H1 (cell line): ENCODE results near the gene PRKCA. TPM values are rescaled to one million over a fixed set of nuclear protein-coding genes. Genes with fewer than 3 reads are reported as not detected.

ENCODE experiments used
- CTCF ChIA-PET: fragments of 300-600 bp; sonication (Branson Sonifier 250); formaldehyde crosslinking; loops from one replicate; lab custom pipeline; 2021; ENCODE audit not compliant: partially characterized antibody; lab: Charles Lee
- POLR2A ChIA-PET: fragments of 300-600 bp; sonication (Branson Sonifier 250); formaldehyde crosslinking; loops from one replicate; lab custom pipeline; 2021; ENCODE audit warnings: inconsistent platforms; ENCODE audit not compliant: partially characterized antibody; lab: Charles Lee
- DNase-seq, 2 experiments: peaks; one replicate each; pipeline versions ENCODE4 v3.0.0 to v3.0.0-alpha.2; 2010 to 2022; ENCODE audit warnings: low spot score in 2 of 2, low read depth in 1 of 2, mixed read lengths in 1 of 2
- FAIRE-seq: peaks from 2 replicates; lab custom pipeline; 2011; peaks lifted over from hg19 to GRCh38; lab: Jason Lieb, UNC
- H2AFZ ChIP-seq: 2 replicates; pipeline ENCODE4 v1.8.1; 2012; ENCODE audit warnings: low read length, inconsistent platforms
- H2AK5ac ChIP-seq: 2 replicates; pipeline ENCODE4 v1.6.1; 2013; ENCODE audit warnings: low read depth, low read length
- H2BK120ac ChIP-seq: replicated peaks from 2 replicates; pipeline ENCODE3; 2013; ENCODE audit warnings: low read depth, low read length, inconsistent platforms
- H2BK12ac ChIP-seq: 2 replicates; pipeline ENCODE4 v1.6.1; 2013; ENCODE audit warnings: low read depth, low read length
- H2BK15ac ChIP-seq: 2 replicates; pipeline ENCODE4 v1.6.1; 2013; ENCODE audit warnings: low read length
- H2BK20ac ChIP-seq: 2 replicates; pipeline ENCODE4 v1.6.1; 2013; ENCODE audit warnings: low read length
- H2BK5ac ChIP-seq: 2 replicates; pipeline ENCODE4 v1.6.1; 2013; ENCODE audit warnings: low read depth, low read length
- H3K14ac ChIP-seq: 2 replicates; pipeline ENCODE4 v1.6.1; 2013; ENCODE audit warnings: inconsistent platforms; ENCODE audit not compliant: insufficient read length
- H3K18ac ChIP-seq: 2 replicates; pipeline ENCODE4 v1.6.1; 2013; ENCODE audit warnings: low read length; ENCODE audit errors: extremely low read depth
- H3K23ac ChIP-seq: 2 replicates; pipeline ENCODE4 v1.6.1; 2013; ENCODE audit warnings: inconsistent platforms; ENCODE audit not compliant: insufficient read length
- H3K23me2 ChIP-seq: 2 replicates; pipeline ENCODE4 v1.6.1; 2013; ENCODE audit warnings: low read depth, low read length
- H3K27ac ChIP-seq: 2 replicates; pipeline ENCODE4 v1.6.1; 2011; ENCODE audit warnings: low read depth, low read length, inconsistent platforms
- H3K27me3 ChIP-seq, 4 experiments: replicated peaks in 1 of 4; 1 replicate in 1 of 4; 2 replicates in 3 of 4; pipeline versions ENCODE4 v1.6.1 to v1.8.1; 2011 to 2013; ENCODE audit warnings: low read length in 3 of 4, mild to moderate bottlenecking in 3 of 4, inconsistent platforms in 2 of 4, mixed read lengths in 2 of 4, moderate library complexity in 1 of 4; ENCODE audit not compliant: control insufficient read depth in 3 of 4, insufficient read depth in 3 of 4; ENCODE audit errors: extremely low read depth in 1 of 4
- H3K36me3 ChIP-seq, 4 experiments: 2 replicates each; pipeline versions ENCODE4 v1.6.1 to v1.8.1; 2011 to 2013; ENCODE audit warnings: mild to moderate bottlenecking in 4 of 4, low read length in 3 of 4, moderate library complexity in 2 of 4, control low read depth in 1 of 4, inconsistent platforms in 1 of 4; ENCODE audit not compliant: insufficient read depth in 4 of 4, control insufficient read depth in 2 of 4
- H3K4ac ChIP-seq: replicated peaks from 2 replicates; pipeline ENCODE3; 2013; ENCODE audit warnings: low read length, low read depth, mixed read lengths, inconsistent platforms; ENCODE audit not compliant: insufficient read length
- H3K4me1 ChIP-seq, 4 experiments: replicated peaks in 1 of 4; 1 replicate in 1 of 4; 2 replicates in 3 of 4; pipeline versions ENCODE4 v1.6.1 to v1.8.1; 2011 to 2013; ENCODE audit warnings: low read length in 3 of 4, inconsistent platforms in 2 of 4, mixed read lengths in 1 of 4; ENCODE audit not compliant: insufficient read depth in 4 of 4, control insufficient read depth in 3 of 4
- H3K4me2 ChIP-seq, 2 experiments: 2 replicates each; pipeline versions ENCODE4 v1.6.1 to v1.8.1; 2011 to 2013; ENCODE audit warnings: low read depth in 2 of 2, low read length in 2 of 2, control low read depth in 1 of 2, inconsistent platforms in 1 of 2, mild to moderate bottlenecking in 1 of 2; ENCODE audit not compliant: insufficient read depth in 1 of 2
- H3K4me3 ChIP-seq, 4 experiments: fragments of 200-600, 300-600 bp in 1 of 4; sonication (generic), shearing (Covaris generic), sonication (Bioruptor Twin) in 1 of 4; 2 replicates each; pipeline versions ENCODE4 v1.5.1 to v1.8.1; 2011 to 2016; ENCODE audit warnings: low read length in 4 of 4, low read depth in 3 of 4, control low read depth in 2 of 4, inconsistent platforms in 2 of 4, mild to moderate bottlenecking in 2 of 4, mixed read lengths in 1 of 4, moderate library complexity in 1 of 4; ENCODE audit not compliant: insufficient read depth in 2 of 4; ENCODE audit errors: extremely low read depth in 1 of 4
- H3K56ac ChIP-seq: replicated peaks from 2 replicates; pipeline ENCODE3; 2013; ENCODE audit warnings: low read depth, mild to moderate bottlenecking, mixed read lengths, low read length, inconsistent platforms; ENCODE audit not compliant: insufficient read length
- H3K79me1 ChIP-seq: 2 replicates; pipeline ENCODE4 v1.6.1; 2013; ENCODE audit warnings: low read depth, low read length, control low read depth
- H3K79me2 ChIP-seq, 2 experiments: 2 replicates each; pipeline versions ENCODE4 v1.6.1 to v1.8.1; 2012 to 2013; ENCODE audit warnings: low read length in 2 of 2, mild to moderate bottlenecking in 2 of 2, inconsistent platforms in 1 of 2; ENCODE audit not compliant: insufficient read depth in 2 of 2, control insufficient read depth in 1 of 2
- H3K9ac ChIP-seq, 4 experiments: replicated peaks in 1 of 4; 1 replicate in 1 of 4; 2 replicates in 3 of 4; pipeline versions ENCODE4 v1.6.1 to v1.8.1; 2011 to 2013; ENCODE audit warnings: low read depth in 3 of 4, low read length in 3 of 4, control low read depth in 2 of 4, mild to moderate bottlenecking in 2 of 4, moderate library complexity in 2 of 4, inconsistent platforms in 1 of 4; ENCODE audit errors: extremely low read depth in 1 of 4
- H3K9me3 ChIP-seq, 2 experiments: 2 replicates each; pipeline versions ENCODE4 v1.6.1 to v1.8.1; 2012 to 2013; ENCODE audit warnings: mild to moderate bottlenecking in 2 of 2, moderate library complexity in 2 of 2, control low read depth in 1 of 2, inconsistent platforms in 1 of 2, low read depth in 1 of 2, low read length in 1 of 2, mixed read lengths in 1 of 2; ENCODE audit not compliant: insufficient read depth in 2 of 2
- H4K20me1 ChIP-seq, 2 experiments: replicated peaks in 1 of 2; 2 replicates each; pipeline versions ENCODE3 to v1.8.1; 2011 to 2013; ENCODE audit warnings: inconsistent platforms in 2 of 2, low read length in 2 of 2, mild to moderate bottlenecking in 1 of 2; ENCODE audit not compliant: insufficient read depth in 2 of 2, control insufficient read depth in 1 of 2
- H4K5ac ChIP-seq: 2 replicates; pipeline ENCODE4 v1.6.1; 2013; ENCODE audit warnings: low read length, low read depth, mixed read lengths, inconsistent platforms; ENCODE audit not compliant: insufficient read length
- H4K8ac ChIP-seq: 2 replicates; pipeline ENCODE4 v1.8.0; 2013; ENCODE audit warnings: mild to moderate bottlenecking, moderate library complexity, low read length, inconsistent platforms; ENCODE audit not compliant: insufficient read depth; ENCODE audit errors: extremely low read depth
- H4K91ac ChIP-seq: replicated peaks from 2 replicates; pipeline ENCODE3; 2013; ENCODE audit warnings: low read length, mixed read lengths, inconsistent platforms; ENCODE audit not compliant: insufficient read length
- ASH2L ChIP-seq: fragments of 200-600, 300-600 bp; sonication (generic); IDR thresholded peaks from one replicate; pipeline ENCODE4 v1.7.1; 2017; ENCODE audit warnings: low read length
- ATF2 ChIP-seq: IDR thresholded peaks from 2 replicates; pipeline ENCODE4 v1.6.1; 2012; ENCODE audit warnings: low read length, inconsistent platforms
- ATF3 ChIP-seq: IDR thresholded peaks from 2 replicates; pipeline ENCODE4 v1.6.1; 2011; ENCODE audit warnings: low read depth, mild to moderate bottlenecking, low read length; ENCODE audit not compliant: insufficient read depth
- BACH1 ChIP-seq: IDR thresholded peaks from 2 replicates; pipeline ENCODE4 v1.6.1; 2012; ENCODE audit warnings: low read length, improper control_type of control experiment
- BCL11A ChIP-seq, 2 experiments: IDR thresholded peaks; one replicate each; pipeline ENCODE4 v1.6.1; 2011; ENCODE audit warnings: low read depth in 2 of 2, low read length in 2 of 2, mild to moderate bottlenecking in 2 of 2
- BRCA1 ChIP-seq: IDR thresholded peaks from 2 replicates; pipeline ENCODE4 v1.6.1; 2012; ENCODE audit warnings: low read depth, low read length, improper control_type of control experiment
- CEBPB ChIP-seq: IDR thresholded peaks from 2 replicates; pipeline ENCODE4 v1.6.1; 2012; ENCODE audit warnings: low read depth, low read length
- CTBP2 ChIP-seq: IDR thresholded peaks from 2 replicates; pipeline ENCODE4 v1.7.0; 2011; ENCODE audit warnings: borderline replicate concordance, mild to moderate bottlenecking, moderate library complexity, mixed read lengths, low read length; ENCODE audit not compliant: insufficient read depth, insufficient read length
- MAX ChIP-seq: IDR thresholded peaks from 2 replicates; pipeline ENCODE4 v1.6.1; 2012; ENCODE audit warnings: inconsistent platforms
- NANOG ChIP-seq: IDR thresholded peaks from 2 replicates; pipeline ENCODE4 v1.6.1; 2011; ENCODE audit warnings: low read length, low read depth, mild to moderate bottlenecking, inconsistent platforms; ENCODE audit not compliant: insufficient read depth, poor library complexity, severe bottlenecking
- RBBP5 ChIP-seq: IDR thresholded peaks from 2 replicates; pipeline ENCODE4 v1.7.1; 2012; ENCODE audit warnings: low read depth, mild to moderate bottlenecking, inconsistent platforms, low read length, moderate library complexity, borderline replicate concordance
- RFX5 ChIP-seq: IDR thresholded peaks from 2 replicates; pipeline ENCODE4 v1.6.1; 2011; ENCODE audit warnings: low read depth, low read length, improper control_type of control experiment, borderline replicate concordance
- SRF ChIP-seq: IDR thresholded peaks from 2 replicates; pipeline ENCODE4 v1.6.1; 2011; ENCODE audit warnings: mild to moderate bottlenecking, low read depth, low read length, moderate library complexity
- TAF1 ChIP-seq: IDR thresholded peaks from 2 replicates; pipeline ENCODE4 v1.6.1; 2011; ENCODE audit warnings: mild to moderate bottlenecking, low read depth, low read length
- polyA plus RNA-seq, 7 experiments: library from polyadenylated mRNA; depleted of rRNA in 3 of 7; stranded (reverse) in 5 of 7; unstranded in 2 of 7; fragments of >200 nt in 5 of 7; fragments of 200-250 nt in 2 of 7; gene quantifications; 1 replicate in 5 of 7; 2 replicates in 1 of 7; 4 replicates in 1 of 7; pipeline versions ENCODE4 v1.2.1 to v1.2.3, GENCODE V29; 2011 to 2013; ENCODE audit warnings: missing spikeins in 2 of 7, mixed read lengths in 2 of 7
- total RNA-seq: library from RNA; stranded (reverse); fragmentation: NEBNext Ultra II Directional; extraction: Animal tissue kit (Norgen Biotek cat#: 25700); gene quantifications from 2 replicates; pipeline ENCODE4 v1.2.1, GENCODE V29; 2021

The PRKCA gene
- total and polyA plus RNA-seq, 2 of the 8 experiments (the other 6 are each of a cell fraction or from before 2014, with no cell fraction given), result 5.8 to 17.8 TPM

- Histone ChIP-seq H2BK120ac (no peak overlapping the region), H2BK20ac (no peak overlapping the region), H3K4me1 (no peaks in the 10 kb centered on the region), H2BK15ac (no peak overlapping the region), H3K9me3 (no peaks in the 10 kb centered on the region), H3K23me2 (no peaks in the 10 kb centered on the region), H3K4me3 (no peak overlapping the region), H3K56ac (no peak overlapping the region), H4K5ac (no peak overlapping the region), H3K79me2 (no peaks in the 10 kb centered on the region), H3K4ac (no peak overlapping the region), H3K14ac (no peak overlapping the region), H2AFZ (no peak overlapping the region), H3K4me2 (no peak overlapping the region), H3K36me3 (no peaks in the 10 kb centered on the region), H3K79me1 (no peaks in the 10 kb centered on the region), H4K91ac (no peak overlapping the region), H2BK12ac (no peak overlapping the region), H3K27ac (no peak overlapping the region), H3K18ac (no peak overlapping the region), H3K23ac (no peak overlapping the region), H4K8ac (no peak overlapping the region), H2AK5ac (no peak overlapping the region), H2BK5ac (no peak overlapping the region), H3K9ac (no peak overlapping the region), H3K27me3 (no peaks in the 10 kb centered on the region), H4K20me1 (no peaks in the 10 kb centered on the region)
- FAIRE-seq, result no peak
- POLR2A ChIA-PET, result no interaction called here
- no peak for DNase-seq
- CTCF ChIA-PET, result no interaction called here
- TF ChIP-seq NANOG, result no peak
- TF ChIP-seq ASH2L, result no peak
- no peak for TF ChIP-seq BRCA1
- no peak for TF ChIP-seq TAF1
- TF ChIP-seq CEBPB, result no peak
- no peak for TF ChIP-seq RFX5
- TF ChIP-seq ATF2, result no peak
- TF ChIP-seq RBBP5, result no peak
- TF ChIP-seq BACH1, result no peak
- no peak for TF ChIP-seq MAX
- TF ChIP-seq BCL11A (IDR thresholded peaks at IDR 0.05; ENCODE audit: low read depth in 2 of 2, low read length in 2 of 2), result no peak
- TF ChIP-seq ATF3, result no peak
- no peak for TF ChIP-seq SRF
- TF ChIP-seq CTBP2, result no peak
Measured at GRCh38 chr17:66701462-66701861, 399.0 kb downstream of the PRKCA start.
